Activated effector memory CD4-positive, alpha-beta T cell treated with Interleukin-2 at 50 U/mL for 16 hours (primary cell): ENCODE measurements around the gene SAPCD2.

Source experiments
- DNase-seq: peaks from one replicate; pipeline ENCODE4 v3.0.0-alpha.2; 2020

SAPCD2 gene

GRCh38 chr9:137016436-137016835 lies 53.9 kb downstream of the SAPCD2 start:
- no peak for DNase-seq

GRCh38 chr9:137015976-137016375 lies 54.4 kb downstream of the SAPCD2 start:
- DNase-seq: no peak

GRCh38 chr9:137015540-137015930 lies 54.8 kb downstream of the SAPCD2 start:
- no peak for DNase-seq

DNA sequence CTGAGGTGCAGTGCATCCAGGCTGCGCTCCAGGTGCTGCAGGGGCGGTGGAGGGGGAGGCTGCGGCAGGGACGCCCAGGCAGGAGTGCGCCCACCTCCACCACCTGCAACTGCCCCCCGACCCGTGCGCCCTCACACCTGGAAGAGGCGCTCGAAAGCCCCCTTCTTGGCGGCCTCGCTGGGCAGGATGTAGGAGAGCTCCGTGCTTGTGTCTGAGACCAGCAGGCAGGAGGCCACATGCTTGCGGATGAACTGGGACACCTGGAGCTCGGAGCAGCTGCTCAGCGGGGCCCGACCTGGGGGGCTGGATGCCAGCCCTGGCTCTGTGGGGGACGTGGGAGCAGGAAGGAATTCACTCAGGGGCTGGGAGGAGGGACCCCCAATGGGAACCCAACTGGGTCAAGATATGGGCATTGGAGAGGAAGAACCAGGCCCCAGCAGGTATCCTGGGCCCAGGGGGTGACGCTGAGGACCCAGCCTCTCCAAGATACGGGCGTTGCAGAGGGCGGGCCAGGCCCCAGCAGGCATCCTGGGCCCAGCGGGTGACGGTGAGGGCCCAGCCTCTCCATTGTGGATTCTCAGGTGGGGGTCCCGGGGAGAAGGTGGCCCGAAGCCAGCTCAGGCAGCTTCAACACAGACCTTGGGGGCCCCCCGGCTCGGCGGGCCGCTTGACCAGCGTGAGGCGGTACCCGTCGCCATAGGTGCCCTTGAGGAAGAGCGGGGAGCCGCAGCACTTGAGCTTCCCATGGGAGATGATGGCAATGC lies 55.4 kb downstream of the SAPCD2 start:
- no peak for DNase-seq

GRCh38 chr9:137014166-137014565 lies 56.2 kb downstream of the SAPCD2 start:
- no peak for DNase-seq

- no peak for DNase-seq
Observed at GRCh38 chr9:137013571-137013940, 56.8 kb downstream of the SAPCD2 start.

DNA sequence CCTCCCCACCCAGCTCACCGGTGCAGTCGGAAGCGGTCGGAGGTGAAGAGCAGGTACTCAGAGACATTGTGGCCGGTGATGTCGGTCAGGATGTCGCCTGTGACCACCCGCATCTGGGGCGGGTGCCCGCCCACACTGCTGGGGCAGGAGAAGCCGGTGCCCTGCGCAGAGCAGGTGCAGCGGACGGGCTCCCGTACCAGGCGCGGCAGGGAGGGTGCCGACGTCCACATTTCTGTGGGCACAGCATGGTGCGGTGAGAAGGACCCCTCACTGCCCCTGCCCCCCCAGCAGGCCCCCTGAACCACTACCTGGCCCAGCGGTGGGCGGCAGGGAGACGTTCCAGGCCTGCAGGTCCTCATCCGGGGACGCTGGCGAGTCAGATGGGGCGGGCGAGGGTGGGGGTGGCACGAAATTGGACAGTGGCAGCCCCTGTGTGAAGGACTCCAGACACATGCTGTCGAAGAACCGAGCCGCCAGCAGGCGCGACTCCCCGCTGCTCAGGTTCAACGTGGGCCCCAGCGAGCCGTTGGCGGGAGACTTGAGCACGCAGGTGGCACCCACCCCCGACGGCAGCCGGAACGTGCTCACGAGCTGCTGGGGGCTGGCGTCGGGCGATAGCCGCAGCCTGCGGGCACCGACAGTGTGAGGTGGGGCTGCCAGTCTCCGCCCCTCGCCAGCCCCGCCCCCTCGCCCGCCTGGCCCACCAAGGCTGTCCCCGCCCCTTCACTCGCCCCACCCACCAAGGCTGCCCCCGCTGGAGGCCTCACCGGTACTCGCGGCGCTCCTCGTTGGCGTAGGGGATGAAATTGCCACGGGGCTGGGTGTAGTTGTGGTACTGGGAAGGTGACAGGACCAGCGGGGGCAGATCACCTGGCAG lies 57.4 kb downstream of the SAPCD2 start:
- no peak for DNase-seq
